KMS-11 (cell line): ENCODE measurements around the gene ARHGAP25.

Source experiments
- H2AFZ ChIP-seq: fragments of 200-600 bp; sonication (generic); 2 replicates; pipeline ENCODE4 v1.6.1; 2016; ENCODE audit warnings: antibody characterized with exemption, mixed run types, low read depth
- H3K27ac ChIP-seq: fragments of 200-600 bp; sonication (generic); 2 replicates; pipeline ENCODE4 v1.6.1; 2016; ENCODE audit warnings: mild to moderate bottlenecking, mixed run types
- H3K27me3 ChIP-seq: fragments of 200-600 bp; sonication (generic); 2 replicates; pipeline ENCODE4 v1.6.1; 2017; ENCODE audit warnings: mild to moderate bottlenecking, low read depth, mixed run types, moderate library complexity; ENCODE audit not compliant: insufficient read depth
- H3K36me3 ChIP-seq: fragments of 200-600 bp; sonication (generic); 2 replicates; pipeline ENCODE4 v1.6.1; 2017; ENCODE audit warnings: mild to moderate bottlenecking, mixed run types; ENCODE audit not compliant: insufficient read depth
- H3K4me1 ChIP-seq: fragments of 200-600 bp; sonication (generic); 2 replicates; pipeline ENCODE4 v1.6.1; 2016; ENCODE audit warnings: mild to moderate bottlenecking, low read depth, mixed run types; ENCODE audit not compliant: poor library complexity, severe bottlenecking
- H3K4me2 ChIP-seq: fragments of 200-600 bp; sonication (generic); 2 replicates; pipeline ENCODE4 v1.7.0; 2016; ENCODE audit warnings: mild to moderate bottlenecking, mixed run types
- H3K4me3 ChIP-seq: fragments of 200-600 bp; sonication (generic); IDR thresholded peaks from 2 replicates; pipeline ENCODE4 v1.6.1; 2017; ENCODE audit warnings: low read depth, low read length, mixed read lengths; ENCODE audit not compliant: insufficient read depth
- H3K79me2 ChIP-seq: fragments of 200-600 bp; sonication (generic); 2 replicates; pipeline ENCODE4 v1.6.1; 2016; ENCODE audit warnings: low read depth, mixed run types; ENCODE audit not compliant: insufficient read depth
- H3K9ac ChIP-seq: fragments of 200-600 bp; sonication (generic); 2 replicates; pipeline ENCODE4 v1.6.1; 2016; ENCODE audit warnings: mild to moderate bottlenecking, mixed run types
- H4K20me1 ChIP-seq: fragments of 200-600 bp; sonication (generic); 2 replicates; pipeline ENCODE4 v1.6.1; 2016; ENCODE audit warnings: mild to moderate bottlenecking, mixed run types; ENCODE audit not compliant: insufficient read depth
- TF ChIP-seq, protein P1 (sequence below): fragments of 200-600 bp; sonication (generic); conservative IDR thresholded peaks from 2 replicates; pipeline ENCODE4 v1.6.1; 2017; ENCODE audit warnings: low read depth, mild to moderate bottlenecking, antibody characterized with exemption, low read length, moderate library complexity, mixed read lengths

ARHGAP25 gene

GRCh38 chr2:68746408-68746807 lies 11.8 kb downstream of the ARHGAP25 start:
- Histone ChIP-seq H3K9ac (no peak overlapping the region), H3K27ac (no peak overlapping the region), H3K4me3 (no peak overlapping the region), H2AFZ (no peak overlapping the region), H3K79me2 (no peaks in the 10 kb centered on the region), H3K36me3 (no peaks in the 10 kb centered on the region), H3K4me2 (no peak overlapping the region), H3K4me1 (peaks cover 4% of the 10 kb centered on the region), H4K20me1 (no peaks in the 10 kb centered on the region), H3K27me3 (no peaks in the 10 kb centered on the region)
- TF ChIP-seq, protein P1, sequence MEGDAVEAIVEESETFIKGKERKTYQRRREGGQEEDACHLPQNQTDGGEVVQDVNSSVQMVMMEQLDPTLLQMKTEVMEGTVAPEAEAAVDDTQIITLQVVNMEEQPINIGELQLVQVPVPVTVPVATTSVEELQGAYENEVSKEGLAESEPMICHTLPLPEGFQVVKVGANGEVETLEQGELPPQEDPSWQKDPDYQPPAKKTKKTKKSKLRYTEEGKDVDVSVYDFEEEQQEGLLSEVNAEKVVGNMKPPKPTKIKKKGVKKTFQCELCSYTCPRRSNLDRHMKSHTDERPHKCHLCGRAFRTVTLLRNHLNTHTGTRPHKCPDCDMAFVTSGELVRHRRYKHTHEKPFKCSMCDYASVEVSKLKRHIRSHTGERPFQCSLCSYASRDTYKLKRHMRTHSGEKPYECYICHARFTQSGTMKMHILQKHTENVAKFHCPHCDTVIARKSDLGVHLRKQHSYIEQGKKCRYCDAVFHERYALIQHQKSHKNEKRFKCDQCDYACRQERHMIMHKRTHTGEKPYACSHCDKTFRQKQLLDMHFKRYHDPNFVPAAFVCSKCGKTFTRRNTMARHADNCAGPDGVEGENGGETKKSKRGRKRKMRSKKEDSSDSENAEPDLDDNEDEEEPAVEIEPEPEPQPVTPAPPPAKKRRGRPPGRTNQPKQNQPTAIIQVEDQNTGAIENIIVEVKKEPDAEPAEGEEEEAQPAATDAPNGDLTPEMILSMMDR: no peak

DNA sequence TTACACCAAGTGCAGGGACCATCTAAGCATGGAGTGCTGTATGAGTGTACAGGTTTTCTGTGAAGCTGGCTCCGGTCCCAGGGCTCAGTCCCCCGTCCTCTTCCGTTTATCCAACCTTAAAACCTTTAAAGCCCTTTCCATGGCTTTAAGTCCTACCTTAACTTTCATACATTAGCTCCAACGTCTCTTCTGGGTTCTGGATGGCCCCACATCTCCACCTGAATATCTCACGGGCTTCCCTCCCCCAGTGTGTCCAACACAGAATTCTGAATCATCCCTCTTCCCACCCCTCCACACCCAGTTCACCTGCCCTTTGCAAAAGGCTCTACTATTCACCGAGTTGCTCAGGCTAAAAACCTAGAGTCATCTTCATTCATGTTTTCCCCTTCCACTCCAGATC lies 12.8 kb downstream of the ARHGAP25 start:
- TF ChIP-seq, protein P1: no peak
- no peaks in the 10 kb centered on the region for H4K20me1 ChIP-seq
- no peak overlapping the region for H3K27ac ChIP-seq
- H3K36me3 ChIP-seq: no peaks in the 10 kb centered on the region
- no peaks in the 10 kb centered on the region for H3K79me2 ChIP-seq
- no peaks in the 10 kb centered on the region for H3K27me3 ChIP-seq
- H3K9ac ChIP-seq: no peak overlapping the region
- no peak overlapping the region for H3K4me3 ChIP-seq
- H2AFZ ChIP-seq: no peak overlapping the region
- no peak overlapping the region for H3K4me2 ChIP-seq
- H3K4me1 ChIP-seq: peaks cover 14% of the 10 kb centered on the region

DNA sequence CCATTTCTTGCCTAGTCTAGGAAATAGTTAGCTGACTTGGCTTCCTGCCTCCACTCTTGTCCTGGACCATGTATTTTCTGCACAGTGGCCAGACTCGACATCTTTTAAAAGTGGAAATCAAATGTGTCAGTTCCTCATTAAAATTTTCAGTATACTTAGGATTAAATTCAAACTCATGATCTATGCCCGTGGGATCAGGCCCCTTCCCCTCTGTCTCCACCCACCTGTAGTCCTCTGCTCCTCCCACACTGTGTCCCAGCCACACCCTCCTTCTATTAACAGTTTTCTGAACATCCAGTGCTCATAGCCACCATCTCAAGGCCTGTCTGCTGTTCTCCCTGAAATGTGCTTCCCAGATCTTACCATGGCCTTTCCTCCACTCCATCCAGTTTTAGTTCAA lies 13.3 kb downstream of the ARHGAP25 start:
- H4K20me1 ChIP-seq: no peaks in the 10 kb centered on the region
- H3K36me3 ChIP-seq: no peaks in the 10 kb centered on the region
- no peak overlapping the region for H3K4me2 ChIP-seq
- TF ChIP-seq, protein P1: no peak
- no peaks in the 10 kb centered on the region for H3K27me3 ChIP-seq
- H2AFZ ChIP-seq: no peak overlapping the region
- H3K79me2 ChIP-seq: no peaks in the 10 kb centered on the region
- H3K4me1 ChIP-seq: peaks cover 15% of the 10 kb centered on the region
- H3K9ac ChIP-seq: no peak overlapping the region
- H3K27ac ChIP-seq: no peak overlapping the region
- H3K4me3 ChIP-seq: no peak overlapping the region

DNA sequence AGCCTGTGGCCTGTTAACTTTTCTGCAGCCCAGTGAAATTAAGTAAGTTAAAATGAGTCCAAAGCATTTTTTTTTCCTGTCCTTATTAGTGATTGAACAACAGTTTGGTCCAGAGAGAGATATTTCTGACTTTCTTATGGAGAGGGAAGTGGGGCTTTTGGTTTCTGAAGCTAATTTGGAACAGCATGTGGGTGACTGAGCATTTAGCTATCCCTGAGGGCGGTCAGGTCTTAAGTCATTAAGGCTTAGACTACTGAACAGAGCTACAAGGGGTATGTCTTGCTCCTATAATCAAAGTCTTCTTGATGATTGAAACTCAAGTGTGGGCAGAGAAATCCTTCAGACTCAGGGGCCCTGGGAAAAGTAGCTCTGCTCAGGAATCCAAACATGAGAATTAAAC lies 14.0 kb downstream of the ARHGAP25 start:
- Histone ChIP-seq H2AFZ (no peak overlapping the region), H3K27me3 (no peaks in the 10 kb centered on the region), H3K4me1 (peaks cover 15% of the 10 kb centered on the region), H3K4me2 (no peak overlapping the region), H3K36me3 (no peaks in the 10 kb centered on the region), H3K9ac (no peak overlapping the region), H3K4me3 (no peak overlapping the region), H4K20me1 (no peaks in the 10 kb centered on the region), H3K79me2 (no peaks in the 10 kb centered on the region), H3K27ac (no peak overlapping the region)
- TF ChIP-seq, protein P1: no peak
